Vagina (tissue), 2 donors: ENCODE data around the gene NRXN3. TPM values are rescaled to one million over a fixed set of nuclear protein-coding genes. Genes with fewer than 3 reads are reported as not detected.

Source experiments
- DNase-seq, 2 donors: peaks; one replicate each; pipeline ENCODE4 v3.0.0-alpha.2; 2017; ENCODE audit errors: extremely low spot score in 2 of 2
- H3K27ac ChIP-seq: fragments of 200-600 bp; sonication (generic); one replicate; pipeline ENCODE4 v1.5.1; 2019
- H3K27me3 ChIP-seq: fragments of 200-600 bp; sonication (generic); one replicate; pipeline ENCODE4 v1.5.1; 2019
- H3K36me3 ChIP-seq, 2 donors: fragments of 200-600 bp; sonication (generic); one replicate each; pipeline ENCODE4 v1.5.1; 2017 to 2019
- H3K4me1 ChIP-seq: fragments of 200-600 bp; sonication (generic); one replicate; pipeline ENCODE4 v1.5.1; 2019
- H3K4me3 ChIP-seq, 2 donors: fragments of 200-600 bp; sonication (generic); 1 replicate in 1 of 2; 2 replicates in 1 of 2; pipeline ENCODE4 v1.5.1; 2016 to 2019
- H3K9me3 ChIP-seq: fragments of 200-600 bp; sonication (generic); one replicate; pipeline ENCODE4 v1.5.1; 2019
- CTCF ChIP-seq, 3 experiments: fragments of 450-650 bp in 2 of 3; fragments of 200-600 bp in 1 of 3; sonication (generic) in 1 of 3; IDR thresholded peaks; one replicate each; pipeline ENCODE4 v1.5.1; 2017 to 2019; ENCODE audit warnings: antibody characterized with exemption in 3 of 3, mild to moderate bottlenecking in 2 of 3, moderate library complexity in 2 of 3
- POLR2A ChIP-seq, 2 donors: fragments of 450-650 bp; IDR thresholded peaks; one replicate each; pipeline ENCODE4 v1.6.1; 2017; ENCODE audit warnings: antibody characterized with exemption in 2 of 2, mild to moderate bottlenecking in 2 of 2, moderate library complexity in 2 of 2
- POLR2AphosphoS5 ChIP-seq, 2 donors: sonication (generic); formaldehyde crosslinking; IDR thresholded peaks; one replicate each; pipeline ENCODE4 v1.9.0; 2017; ENCODE audit warnings: antibody characterized with exemption in 2 of 2, mild to moderate bottlenecking in 2 of 2, low read depth in 1 of 2; ENCODE audit not compliant: insufficient read depth in 1 of 2
- intact Hi-C: fragments of 100-400 bp; cut with DNase I; formaldehyde crosslinking; loops from one replicate; pipeline ENCODE4 v1.15.1; 2023
- total RNA-seq: library from RNA; depleted of rRNA; stranded (reverse); fragments of >200 nt; gene quantifications from one replicate; pipeline ENCODE4 v1.2.3, GENCODE V29; 2016

NRXN3 gene
- total RNA-seq, 1 donor from 2014 or later = 4.7 TPM

- Histone ChIP-seq H3K9me3 (no peaks in the 10 kb centered on the region), H3K27ac (no peak overlapping the region), H3K4me1 (no peaks in the 10 kb centered on the region), H3K27me3 (no peaks in the 10 kb centered on the region), H3K4me3 (no peak overlapping the region), H3K36me3 (no peaks in the 10 kb centered on the region)
- TF ChIP-seq CTCF (IDR thresholded peaks at IDR 0.05) = no peak
- no peak for TF ChIP-seq POLR2A (IDR thresholded peaks at IDR 0.05)
- TF ChIP-seq POLR2AphosphoS5 (IDR thresholded peaks at IDR 0.05; ENCODE audit: insufficient read depth in 1 of 2, low read depth in 1 of 2) = no peak
- intact Hi-C loops = no loop called here
- no peak for DNase-seq
These were observed 1298.3 kb downstream of the NRXN3 start for GRCh38 chr14:79468486-79468885.

- H3K4me3 ChIP-seq = no peak overlapping the region
- no peaks in the 10 kb centered on the region for H3K27me3 ChIP-seq
- H3K27ac ChIP-seq = no peak overlapping the region
- DNase-seq = no peak
- H3K9me3 ChIP-seq = no peaks in the 10 kb centered on the region
- no peaks in the 10 kb centered on the region for H3K4me1 ChIP-seq
- TF ChIP-seq POLR2A (IDR thresholded peaks at IDR 0.05) (no peak), POLR2AphosphoS5 (IDR thresholded peaks at IDR 0.05; ENCODE audit: insufficient read depth in 1 of 2, low read depth in 1 of 2) (no peak), CTCF (IDR thresholded peaks at IDR 0.05) (no peak)
- intact Hi-C loops = loop anchor here (5.0 kb wide), 1 partner anchor 756 kb away; no protein-coding TSS in a partner anchor
- no peaks in the 10 kb centered on the region for H3K36me3 ChIP-seq
These were observed 1303.5 kb downstream of the NRXN3 start for GRCh38 chr14:79473651-79474050.

- TF ChIP-seq POLR2AphosphoS5 (IDR thresholded peaks at IDR 0.05; ENCODE audit: insufficient read depth in 1 of 2, low read depth in 1 of 2) (no peak), POLR2A (IDR thresholded peaks at IDR 0.05) (no peak), CTCF (IDR thresholded peaks at IDR 0.05) (no peak)
- Histone ChIP-seq H3K27ac (no peak overlapping the region), H3K36me3 (no peaks in the 10 kb centered on the region), H3K4me3 (no peak overlapping the region), H3K4me1 (no peaks in the 10 kb centered on the region), H3K9me3 (no peaks in the 10 kb centered on the region), H3K27me3 (no peaks in the 10 kb centered on the region)
- intact Hi-C loops = no loop called here
- DNase-seq = no peak
These were observed 1305.8 kb downstream of the NRXN3 start for GRCh38 chr14:79475887-79476532.

- TF ChIP-seq POLR2AphosphoS5 (IDR thresholded peaks at IDR 0.05; ENCODE audit: insufficient read depth in 1 of 2, low read depth in 1 of 2) = no peak
- TF ChIP-seq CTCF (IDR thresholded peaks at IDR 0.05) = no peak
- no peak for TF ChIP-seq POLR2A (IDR thresholded peaks at IDR 0.05)
- H3K36me3 ChIP-seq = no peaks in the 10 kb centered on the region
- H3K9me3 ChIP-seq = no peaks in the 10 kb centered on the region
- DNase-seq = no peak
- intact Hi-C loops = no loop called here
- no peak overlapping the region for H3K27ac ChIP-seq
- H3K4me1 ChIP-seq = no peaks in the 10 kb centered on the region
- no peak overlapping the region for H3K4me3 ChIP-seq
- no peaks in the 10 kb centered on the region for H3K27me3 ChIP-seq
These were observed 1306.4 kb downstream of the NRXN3 start for GRCh38 chr14:79476552-79476951.

- Histone ChIP-seq H3K4me1 (no peaks in the 10 kb centered on the region), H3K36me3 (no peaks in the 10 kb centered on the region), H3K9me3 (no peaks in the 10 kb centered on the region), H3K27me3 (no peaks in the 10 kb centered on the region), H3K4me3 (no peak overlapping the region), H3K27ac (no peak overlapping the region)
- no peak for DNase-seq
- intact Hi-C loops = no loop called here
- TF ChIP-seq CTCF (IDR thresholded peaks at IDR 0.05) = no peak
These were observed 1310.0 kb downstream of the NRXN3 start for GRCh38 chr14:79480212-79480611.
